ENCODE results near the gene NRF1.
"Not testable (repeated sequence)": the region's sequence is repeated elsewhere in the genome, so short reads cannot be mapped to it uniquely, and the experiment has no call there.

Gene NRF1

DNA sequence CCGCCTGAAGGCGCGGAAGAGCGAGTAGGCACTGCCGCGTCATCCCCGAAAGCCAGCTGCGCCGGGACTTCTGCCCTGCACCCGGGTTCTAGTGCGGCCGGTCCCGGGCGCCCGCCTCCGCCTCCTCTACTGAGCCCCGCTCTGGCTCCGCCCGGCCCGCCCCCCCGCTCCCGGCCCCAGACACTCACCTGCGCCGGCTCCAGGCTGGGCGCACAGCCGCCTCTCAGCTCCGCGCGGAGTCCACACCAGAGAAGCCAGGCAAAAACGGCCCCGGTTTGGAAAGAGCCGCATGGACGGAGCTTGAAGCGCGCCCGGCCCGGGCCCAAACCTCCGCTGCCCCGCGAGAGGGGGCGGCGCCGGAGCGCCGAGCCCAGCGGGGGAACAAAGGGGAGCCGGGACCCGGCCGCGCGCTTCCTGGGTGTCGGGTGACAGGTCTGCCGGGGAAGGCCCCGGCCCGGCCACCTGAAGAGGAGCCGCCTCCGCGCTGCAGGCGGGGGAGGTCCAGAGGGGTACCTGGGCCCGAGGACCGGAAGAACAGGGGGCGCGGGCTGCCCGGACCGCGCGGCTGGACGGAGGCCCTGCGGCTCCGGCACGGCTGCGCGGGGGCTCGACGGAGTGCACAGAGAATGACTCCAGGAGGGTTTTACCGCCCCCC, 168.2 kb downstream of the NRF1 start:
- DNase-seq (ENCODE audit: extremely low read depth in 1 of 2, low read depth in 1 of 2): no peak

DNA sequence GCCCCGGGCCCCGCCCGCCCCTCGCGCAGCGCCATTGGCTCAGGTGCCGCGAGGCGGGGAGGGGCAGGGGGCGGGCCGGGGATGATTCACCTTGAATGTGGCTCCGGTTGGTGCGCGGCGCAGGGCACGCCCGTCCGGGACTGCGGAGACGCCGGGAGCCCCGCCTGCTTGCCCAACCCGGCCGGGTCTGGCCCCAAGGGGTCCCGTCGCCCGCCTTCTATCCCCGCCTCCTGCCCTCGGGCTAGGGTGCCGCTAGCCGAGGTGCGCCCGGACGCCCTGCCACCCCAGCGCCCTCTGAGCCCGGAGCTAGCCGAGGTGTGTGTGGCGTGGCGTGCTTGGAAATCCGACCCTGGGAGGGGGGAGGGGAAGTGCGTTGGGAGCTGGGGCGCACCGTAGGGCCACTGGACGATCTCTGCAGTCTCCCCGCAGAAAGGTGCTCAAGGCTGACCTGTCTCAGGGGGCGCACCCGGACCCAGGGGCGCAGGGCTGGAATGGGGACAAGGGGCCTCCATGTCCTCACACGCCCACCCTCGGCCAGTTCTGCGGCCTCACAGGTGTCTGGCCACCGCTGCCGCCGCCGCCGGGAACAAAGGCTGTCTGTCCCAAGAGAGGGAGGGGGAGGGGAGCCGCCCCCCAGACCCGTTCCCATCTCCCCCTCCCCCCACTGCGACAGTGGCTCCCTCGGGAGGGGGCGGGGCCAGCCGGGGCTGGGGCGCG, 168.9 kb downstream of the NRF1 start:
- DNase-seq (ENCODE audit: extremely low read depth in 1 of 2, low read depth in 1 of 2): peak; percentile 55 to 85

DNA sequence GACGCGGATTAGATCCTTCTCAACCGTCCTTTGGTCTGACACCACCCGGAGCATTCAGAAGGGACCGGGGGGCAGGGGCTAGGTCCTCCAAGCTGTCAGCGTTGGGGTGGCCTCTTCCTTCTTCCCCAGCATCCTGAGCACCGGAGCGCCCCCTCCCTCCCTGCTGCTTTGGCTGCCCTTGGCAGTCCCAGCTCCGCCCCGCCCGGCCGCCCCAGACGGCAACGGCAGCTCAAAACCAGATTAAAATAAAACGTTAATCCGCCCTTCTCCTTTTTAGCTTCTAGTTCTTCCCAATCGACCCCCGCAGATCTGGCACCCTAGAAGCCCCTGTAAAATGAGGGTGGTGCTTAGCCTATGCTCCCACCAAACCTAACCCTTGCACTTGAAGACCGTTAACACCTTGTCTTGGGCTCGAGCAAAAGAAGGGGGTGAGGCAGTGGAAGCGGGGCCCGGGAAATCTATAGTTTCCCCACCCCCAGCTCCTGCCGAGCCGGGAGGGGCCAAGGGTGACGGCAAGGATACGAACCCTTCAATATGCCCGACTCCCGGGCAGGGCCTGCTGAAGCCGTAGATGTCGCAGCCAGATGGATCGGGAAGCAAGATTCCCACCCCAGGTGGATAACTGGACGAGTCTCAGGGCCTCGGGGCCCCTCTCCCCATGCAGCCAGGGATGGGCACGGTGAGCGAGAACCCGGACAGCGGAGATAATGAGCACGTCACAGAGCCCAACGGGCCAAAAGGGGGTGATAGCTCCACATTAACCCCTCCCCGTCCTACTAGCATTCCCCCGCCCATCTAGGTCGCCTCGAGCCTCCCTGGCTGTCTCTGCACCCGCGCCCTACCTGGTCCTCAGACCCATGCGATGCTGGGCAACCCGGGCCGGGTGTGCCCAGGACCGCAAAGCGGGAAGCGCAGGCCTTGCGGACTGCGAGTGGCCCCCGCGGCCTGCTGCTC, 169.7 kb downstream of the NRF1 start:
- no peak for DNase-seq (ENCODE audit: extremely low read depth in 1 of 2, low read depth in 1 of 2)

DNA sequence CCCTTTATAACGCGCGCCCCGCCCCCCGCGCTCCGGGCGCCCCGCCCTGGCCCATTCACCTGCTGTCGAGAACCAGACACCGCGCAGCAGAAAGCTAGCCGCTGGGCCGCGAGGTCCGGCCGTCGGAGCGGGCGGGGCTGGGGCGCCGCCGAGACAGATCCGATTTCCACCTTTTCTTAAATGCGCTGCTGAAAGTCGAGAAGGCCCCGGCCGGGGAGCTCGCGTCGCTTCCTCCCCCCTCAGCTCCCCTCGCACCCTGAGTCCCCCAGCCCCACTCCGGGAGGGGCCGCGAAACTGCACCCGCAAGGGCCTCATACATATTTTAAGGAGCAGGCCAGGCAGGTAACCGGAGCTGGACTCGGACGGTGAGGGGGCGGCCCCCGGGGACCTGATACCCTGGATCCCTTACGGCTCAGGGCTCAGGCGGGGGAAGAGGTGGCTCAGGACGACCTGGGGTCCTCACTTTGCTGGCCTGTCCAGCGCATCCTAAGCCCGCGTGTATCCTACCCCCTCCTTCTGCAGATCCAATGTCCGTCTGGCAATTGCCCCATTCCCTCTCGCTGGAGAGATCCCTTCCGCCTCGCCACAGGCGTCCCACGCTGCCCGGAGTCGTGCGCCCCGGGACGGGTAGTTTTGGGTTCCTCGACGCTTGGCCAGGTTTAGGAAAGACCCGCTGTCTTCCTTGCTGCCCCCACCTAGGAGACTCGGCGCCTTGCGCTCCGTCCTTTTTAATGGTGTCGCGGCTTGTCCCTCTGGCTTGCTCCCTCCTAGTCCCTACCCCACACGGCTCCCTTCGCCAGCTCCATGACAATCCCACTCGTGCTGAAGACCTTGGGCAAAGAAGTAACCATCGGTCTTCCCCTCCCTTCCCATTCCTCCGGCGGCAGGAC, 170.7 kb downstream of the NRF1 start:
- no peak for DNase-seq (ENCODE audit: extremely low read depth in 1 of 2, low read depth in 1 of 2)

DNA sequence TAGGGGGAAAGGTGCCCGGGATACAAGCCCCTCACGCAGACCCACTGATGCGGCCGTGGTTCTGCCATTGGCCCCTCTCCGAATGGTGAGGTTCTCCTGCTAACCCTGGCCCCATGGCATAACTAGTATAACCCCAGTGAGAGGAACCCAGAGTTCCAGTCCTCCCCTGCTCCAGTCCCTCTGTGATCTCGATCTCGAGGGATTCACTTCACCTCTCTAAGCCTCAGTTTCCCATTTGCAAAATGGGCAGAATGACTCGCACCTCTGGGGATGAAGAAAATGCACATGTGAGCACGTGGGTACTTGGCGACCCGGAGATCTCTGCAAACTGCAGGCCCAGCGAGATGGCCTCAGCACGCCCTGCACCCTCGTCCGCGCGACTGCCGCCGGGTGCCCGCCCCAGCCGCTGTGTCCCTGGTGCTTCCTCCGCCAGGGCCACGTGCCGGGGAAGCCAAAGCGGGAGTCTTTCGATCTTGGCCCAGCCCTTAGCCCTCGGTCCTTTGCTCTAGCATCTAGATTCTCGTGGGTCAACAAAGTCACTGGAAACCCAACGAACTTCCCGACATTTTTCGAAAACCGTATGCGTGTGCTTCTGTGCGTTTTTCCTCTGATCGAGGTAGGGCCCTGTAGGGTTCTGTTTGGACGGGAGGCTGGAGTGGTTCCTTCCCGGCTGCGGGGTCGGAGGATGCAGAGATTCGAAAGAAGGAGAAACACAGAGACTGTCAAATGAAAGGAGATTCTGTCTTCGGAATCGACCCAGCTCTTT, 171.5 kb downstream of the NRF1 start:
- DNase-seq (ENCODE audit: extremely low read depth in 1 of 2, low read depth in 1 of 2): no peak

DNA sequence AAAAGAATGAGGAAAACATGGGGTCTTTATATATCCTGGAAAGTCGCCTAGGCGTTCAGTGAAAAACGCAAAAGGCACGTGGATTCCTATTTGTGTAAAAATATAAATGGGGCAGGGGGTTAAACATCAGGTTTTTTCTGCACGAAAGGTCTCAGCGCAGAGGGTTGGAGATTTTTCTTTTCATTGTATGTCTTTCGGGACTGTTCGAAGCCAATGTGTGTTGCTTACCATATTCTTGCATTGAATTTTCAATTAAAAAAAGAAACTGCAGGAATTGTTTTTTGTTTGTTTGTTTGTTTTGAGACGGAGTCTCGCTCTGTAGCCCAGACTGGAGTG, 172.0 kb downstream of the NRF1 start:
- DNase-seq (ENCODE audit: extremely low read depth in 1 of 2, low read depth in 1 of 2): no peak

DNA sequence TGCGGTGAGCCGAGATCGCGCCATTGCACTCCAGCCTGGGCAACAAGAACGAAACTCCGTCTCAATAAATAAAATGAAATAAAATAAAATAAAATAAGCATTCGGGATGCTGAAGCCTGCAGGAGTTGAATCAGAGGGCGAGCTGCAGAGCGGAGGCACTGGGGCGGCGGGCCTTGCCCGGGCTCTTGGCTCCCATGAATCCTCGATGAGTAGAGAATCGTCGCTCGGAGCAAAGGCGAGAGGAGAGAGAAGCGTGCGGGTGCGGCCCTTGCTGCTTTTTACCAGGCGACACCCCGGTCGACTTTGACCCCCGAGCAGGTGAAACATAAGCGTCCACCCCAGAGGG, 172.9 kb downstream of the NRF1 start:
- DNase-seq (ENCODE audit: extremely low read depth in 1 of 2, low read depth in 1 of 2): no peak

DNA sequence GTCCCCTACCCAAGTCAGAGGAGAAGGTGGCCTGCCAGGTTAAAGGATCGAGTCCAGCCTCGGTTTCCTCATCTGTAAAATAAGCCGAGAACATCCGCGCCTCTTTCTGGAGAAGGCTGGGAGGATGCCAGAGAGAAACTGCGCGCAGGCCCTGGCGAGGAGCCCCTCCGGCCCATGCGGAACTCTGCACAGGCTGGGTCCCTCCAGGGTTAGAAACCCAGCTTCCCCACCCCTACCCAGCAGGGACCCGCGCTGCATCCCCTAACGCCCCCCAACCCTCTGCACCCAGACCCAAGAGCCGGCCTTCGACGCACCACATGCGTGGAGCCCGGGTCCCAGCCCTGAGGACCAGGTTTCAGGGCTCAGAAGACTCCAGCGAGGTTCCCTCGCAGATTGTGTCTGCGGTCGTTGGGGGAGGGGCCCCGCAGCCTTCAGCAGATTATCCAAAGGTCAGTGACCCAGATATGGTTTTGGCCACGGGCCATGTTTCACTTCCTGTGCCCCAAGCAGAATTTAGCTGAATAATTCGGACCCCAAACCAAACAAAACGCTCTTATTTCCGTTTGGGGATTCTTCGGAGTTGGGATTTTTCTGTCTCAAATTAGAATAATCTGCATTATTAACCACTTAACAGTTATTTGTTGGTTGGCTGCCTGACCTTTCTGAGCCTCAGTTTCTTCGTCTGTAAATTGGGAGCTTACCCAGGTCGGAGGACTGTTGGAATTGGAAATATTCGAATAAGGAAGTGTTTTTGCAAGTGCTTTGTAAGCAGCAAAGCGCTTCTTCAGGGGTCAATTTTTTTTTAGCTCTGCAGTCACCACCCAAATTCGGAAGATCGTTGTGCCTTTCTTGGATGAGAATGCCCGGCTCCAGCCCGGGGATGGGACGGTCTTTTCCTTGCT, 173.5 kb downstream of the NRF1 start:
- DNase-seq (ENCODE audit: extremely low read depth in 1 of 2, low read depth in 1 of 2): no peak

DNA sequence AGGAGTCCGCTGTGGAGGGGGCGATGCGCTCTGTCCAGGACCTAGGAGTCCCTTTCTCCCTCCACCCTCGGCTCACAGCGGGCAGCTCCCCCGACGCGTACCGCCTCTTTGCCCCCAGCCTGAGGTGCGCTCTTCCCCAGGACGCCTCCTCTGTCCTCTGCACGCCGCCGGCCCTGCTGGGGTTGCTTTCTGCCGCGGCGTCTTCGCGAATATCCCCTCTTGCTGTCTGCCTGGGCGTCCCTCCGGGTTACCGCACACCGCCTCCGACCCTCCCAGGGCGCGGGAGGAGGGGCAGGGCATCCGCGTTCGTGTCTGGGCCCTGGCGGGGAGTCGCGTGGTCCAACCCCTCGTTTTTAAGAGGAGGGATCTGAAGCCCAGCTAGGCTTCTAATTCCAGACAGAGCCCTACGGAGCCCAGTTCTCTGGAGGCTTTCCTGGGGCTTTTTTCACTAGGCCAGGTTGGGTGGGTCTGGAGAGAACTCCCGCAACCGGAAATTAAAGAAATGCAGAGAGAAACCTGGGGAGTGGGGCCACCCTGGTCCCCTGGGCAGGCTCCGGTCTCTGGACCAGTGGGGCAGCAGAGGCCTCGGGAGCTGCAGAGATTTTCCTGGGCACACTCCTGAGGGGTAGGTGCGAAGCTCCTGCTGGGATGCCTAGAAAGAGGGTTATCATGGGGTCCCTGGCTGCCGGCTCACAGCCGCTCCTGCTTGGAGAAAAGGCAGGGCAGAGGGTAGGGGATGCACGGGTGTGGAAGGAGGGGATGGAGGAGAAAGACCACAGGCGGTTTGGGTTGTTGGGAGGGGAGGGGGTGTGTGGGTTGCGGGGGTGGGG, 174.4 kb downstream of the NRF1 start:
- DNase-seq (ENCODE audit: extremely low read depth in 1 of 2, low read depth in 1 of 2): no peak

DNA sequence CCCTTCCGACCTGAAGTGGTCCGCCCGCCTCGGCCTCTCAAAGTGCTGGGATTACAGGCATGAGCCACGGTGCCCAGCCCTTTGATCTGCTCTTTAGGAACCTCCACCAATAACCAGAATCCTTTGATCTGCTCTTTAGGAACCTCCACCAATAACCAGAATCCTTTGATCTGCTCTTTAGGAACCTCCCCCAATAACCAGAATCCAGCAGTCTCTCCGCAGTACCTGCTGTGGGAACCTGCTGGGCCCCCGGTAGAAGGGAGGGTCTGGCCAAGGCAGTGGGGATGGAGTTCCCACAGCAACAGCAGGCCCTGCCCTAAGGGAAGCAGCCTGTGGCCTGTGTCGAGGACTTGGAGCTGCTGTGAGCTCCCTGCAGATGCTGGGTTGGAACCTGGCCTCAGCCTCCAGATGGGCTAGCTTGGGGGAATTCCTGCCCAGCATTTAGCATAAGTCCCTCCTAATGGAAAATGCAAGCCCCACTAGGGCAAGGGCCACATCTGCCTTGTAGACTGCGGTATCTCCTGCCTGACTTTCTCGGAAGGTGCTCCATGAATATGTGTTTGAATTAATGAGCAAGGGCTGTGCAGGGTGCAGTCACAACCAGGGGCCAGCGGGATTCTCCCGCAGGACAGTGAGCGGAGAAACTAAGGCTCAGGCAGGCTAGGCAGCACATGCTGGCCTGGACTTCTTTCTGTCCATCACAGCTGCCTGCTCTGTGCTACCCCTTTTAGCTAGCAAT, 175.5 kb downstream of the NRF1 start:
- DNase-seq (ENCODE audit: extremely low read depth in 1 of 2, low read depth in 1 of 2): no peak

DNA sequence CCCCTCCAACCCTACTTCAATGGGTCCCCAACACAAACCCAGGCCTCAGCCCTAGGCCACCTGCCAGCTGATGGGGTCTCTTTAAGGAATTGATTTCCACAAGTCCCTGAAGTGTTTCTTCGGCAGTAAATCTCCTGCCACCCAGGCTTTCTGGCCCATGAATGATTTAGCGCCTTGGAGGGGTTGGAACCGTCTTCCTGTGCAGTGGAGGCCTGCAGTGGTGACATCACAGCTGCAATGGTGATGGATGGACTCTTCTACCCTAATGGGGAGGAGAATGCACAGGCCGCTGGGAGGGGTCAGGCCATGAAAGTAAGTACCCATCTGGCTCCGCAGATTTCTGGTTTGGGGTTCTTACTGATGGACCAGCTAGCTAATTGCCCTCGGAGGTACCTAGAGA, 177.5 kb downstream of the NRF1 start:
- DNase-seq (ENCODE audit: extremely low read depth in 1 of 2, low read depth in 1 of 2): no peak

DNA sequence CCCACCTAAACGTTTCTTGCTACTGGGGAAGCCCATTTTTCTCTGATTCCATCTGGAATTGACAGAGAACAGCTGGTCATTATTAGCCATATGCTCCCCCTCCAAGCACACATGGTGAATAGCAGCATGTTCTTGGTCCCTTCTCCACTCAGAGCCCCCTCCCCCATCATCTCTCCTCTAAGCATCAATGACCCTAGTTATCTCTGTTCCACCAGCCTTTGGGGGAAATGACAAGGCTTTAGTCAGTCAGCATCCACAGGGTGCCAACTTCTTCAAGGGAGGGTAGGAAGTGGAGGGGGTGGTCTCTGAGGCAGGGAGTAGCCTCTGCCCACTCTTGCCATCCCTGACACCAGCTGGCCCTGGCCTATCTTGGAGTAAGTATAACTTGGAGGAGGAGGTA, 178.1 kb downstream of the NRF1 start:
- no peak for DNase-seq (ENCODE audit: extremely low read depth in 1 of 2, low read depth in 1 of 2)

DNA sequence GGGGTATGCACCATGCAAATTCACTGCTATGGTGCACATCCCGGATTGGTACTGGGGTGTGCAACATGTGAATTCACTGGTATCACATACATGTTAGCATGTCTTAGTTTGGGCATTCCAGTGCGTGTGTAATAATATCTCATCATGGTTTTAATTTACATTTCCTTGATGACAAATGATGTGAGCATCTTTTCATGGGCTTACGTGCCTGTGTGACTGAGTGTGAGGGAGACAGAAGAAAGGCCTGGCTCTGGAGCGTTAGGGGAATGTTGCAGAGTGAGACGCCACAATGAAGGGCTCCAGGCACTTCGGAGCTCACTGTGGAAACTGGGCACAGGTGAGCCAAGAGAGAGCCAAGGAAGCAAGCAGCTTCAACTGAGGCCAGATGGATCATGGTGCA, 178.6 kb downstream of the NRF1 start:
- DNase-seq (ENCODE audit: extremely low read depth in 1 of 2, low read depth in 1 of 2): no peak

DNA sequence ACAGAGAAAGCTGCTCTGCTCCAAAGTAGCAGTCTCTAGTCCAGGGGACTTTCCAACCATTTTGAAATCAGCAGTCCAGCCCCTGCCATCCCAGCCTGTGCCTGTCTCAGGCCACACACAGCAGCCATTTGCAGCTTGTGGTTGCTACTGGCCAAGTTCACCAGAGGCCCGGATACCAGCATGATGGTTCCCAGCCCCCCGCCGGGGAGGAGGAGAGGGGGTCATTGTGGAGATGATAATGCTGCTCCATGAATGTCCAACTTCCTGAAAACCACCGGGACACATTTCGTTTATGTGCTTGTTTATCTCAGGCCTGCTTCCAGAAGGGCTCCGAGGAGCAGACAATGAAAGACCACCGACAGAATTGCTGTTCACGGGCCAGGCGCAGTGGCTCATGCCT, 181.2 kb downstream of the NRF1 start:
- no peak for DNase-seq (ENCODE audit: extremely low read depth in 1 of 2, low read depth in 1 of 2)

DNA sequence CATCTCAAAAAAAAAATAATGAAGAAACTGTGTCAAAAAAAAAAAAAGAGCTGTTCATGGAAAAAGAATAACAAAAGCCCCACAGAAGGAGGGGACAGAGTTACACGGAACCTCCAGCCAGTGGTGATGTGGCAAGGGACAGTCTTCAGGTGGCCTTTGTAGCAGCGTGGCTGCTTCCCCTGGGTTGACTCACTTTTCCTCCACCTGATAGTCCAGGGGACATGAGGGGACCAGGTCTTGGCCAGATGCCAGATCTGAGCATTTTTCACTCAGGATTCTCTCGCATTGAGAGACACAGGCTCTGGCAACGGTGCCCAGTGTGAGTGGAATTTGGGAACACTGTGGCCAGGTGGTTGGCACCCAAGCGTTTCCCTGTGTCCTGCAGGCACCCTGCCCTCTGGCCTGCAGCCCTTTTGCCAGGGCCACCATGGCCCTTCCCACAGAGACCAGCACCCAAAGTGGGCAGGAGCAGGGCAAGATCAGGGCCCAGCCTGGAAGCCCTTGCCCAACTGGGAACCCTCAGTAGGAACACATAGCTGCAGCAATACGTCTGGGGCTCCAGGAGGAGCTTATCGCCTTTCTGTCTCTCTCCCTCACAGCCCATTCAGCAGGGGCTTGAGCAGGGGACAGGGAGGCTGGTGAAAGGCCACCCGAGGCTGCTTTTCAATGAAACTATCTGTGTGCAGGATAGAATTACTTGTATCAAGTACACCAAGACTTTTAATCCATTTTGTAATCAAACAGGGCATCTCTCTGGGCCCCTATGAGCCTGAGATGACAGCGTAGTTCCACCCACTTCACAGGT, 182.2 kb downstream of the NRF1 start:
- DNase-seq (ENCODE audit: extremely low read depth in 1 of 2, low read depth in 1 of 2): no peak

DNA sequence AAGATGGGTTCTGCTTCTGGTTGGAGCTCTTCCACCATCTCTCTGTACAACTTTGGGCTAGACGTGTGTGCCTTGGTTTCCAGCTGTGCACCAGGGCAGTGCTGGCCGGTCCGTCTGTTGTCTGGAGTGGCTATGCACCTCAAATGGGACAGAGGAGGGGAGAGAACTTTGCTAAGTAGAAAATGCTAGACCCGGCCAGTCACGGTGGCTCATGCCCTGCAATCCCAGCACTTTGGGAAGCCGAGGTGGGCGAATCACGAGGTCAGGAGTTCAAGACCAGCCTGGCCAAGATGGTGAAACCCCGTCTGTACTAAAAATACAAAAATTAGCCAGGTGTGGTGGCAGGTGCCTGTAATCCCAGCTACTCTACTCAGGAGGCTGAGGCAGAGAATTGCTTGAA, 182.9 kb downstream of the NRF1 start:
- not testable (repeated sequence) for DNase-seq (ENCODE audit: extremely low read depth in 1 of 2, low read depth in 1 of 2)
